Glutamatergic neuron (in vitro differentiated cells): ENCODE measurements around the gene MTFMT. TPM values are rescaled to one million over a fixed set of nuclear protein-coding genes. Genes with fewer than 3 reads are reported as not detected.
A peak's percentile ranks its signal among the peaks of the same experiment; 100 is the strongest.

Experiments
- DNase-seq: peaks from one replicate; pipeline ENCODE4 v3.0.0; 2022
- H3K27ac Mint-ChIP-seq: one replicate; pipeline ENCODE4 v1.8.0; 2020; ENCODE audit warnings: mild to moderate bottlenecking, mixed read lengths, inconsistent platforms; ENCODE audit not compliant: unreplicated experiment
- H3K27me3 Mint-ChIP-seq: one replicate; pipeline ENCODE4 v1.8.0; 2020; ENCODE audit warnings: mild to moderate bottlenecking, moderate library complexity, mixed read lengths, inconsistent platforms; ENCODE audit not compliant: unreplicated experiment
- H3K36me3 Mint-ChIP-seq: one replicate; pipeline ENCODE4 v1.8.0; 2020; ENCODE audit warnings: mild to moderate bottlenecking, mixed read lengths, inconsistent platforms; ENCODE audit not compliant: unreplicated experiment
- H3K4me1 Mint-ChIP-seq: one replicate; pipeline ENCODE4 v1.8.0; 2020; ENCODE audit warnings: mild to moderate bottlenecking, low read depth, mixed read lengths, inconsistent platforms; ENCODE audit not compliant: unreplicated experiment
- H3K4me3 Mint-ChIP-seq: one replicate; pipeline ENCODE4 v1.8.0; 2020; ENCODE audit warnings: mild to moderate bottlenecking, mixed read lengths, inconsistent platforms; ENCODE audit not compliant: unreplicated experiment
- H3K9me3 Mint-ChIP-seq: one replicate; pipeline ENCODE4 v1.8.0; 2020; ENCODE audit warnings: mild to moderate bottlenecking, moderate library complexity, mixed read lengths, inconsistent platforms; ENCODE audit not compliant: unreplicated experiment
- CTCF ChIP-seq: fragments of 200-600 bp; sonication (generic); IDR thresholded peaks from one replicate; pipeline ENCODE4 v1.5.0; 2021; ENCODE audit not compliant: partially characterized antibody, unreplicated experiment
- total RNA-seq: library from RNA; stranded (reverse); fragmentation: NEBNext Ultra II Directional; extraction: Animal tissue kit (Norgen Biotek cat#: 25700); gene quantifications from one replicate; pipeline ENCODE4 v1.2.1, GENCODE V29; 2021; ENCODE audit not compliant: unreplicated experiment

The MTFMT gene
- total RNA-seq, 1 donor from 2014 or later: 12.6 TPM

- Mint-ChIP-seq H3K36me3 (peaks cover 6% of the 10 kb centered on the region), H3K27ac (no peak overlapping the region)
These were observed 13.4 kb upstream of the MTFMT start for GRCh38 chr15:65042776-65043327.

GRCh38 chr15:65041787-65042186 lies 12.3 kb upstream of the MTFMT start:
- Mint-ChIP-seq H3K27me3 (peaks cover 21% of the 10 kb centered on the region), H3K4me1 (peaks cover 15% of the 10 kb centered on the region), H3K36me3 (peaks cover 6% of the 10 kb centered on the region), H3K9me3 (peaks cover 14% of the 10 kb centered on the region), H3K27ac (no peak overlapping the region), H3K4me3 (no peak overlapping the region)
- TF ChIP-seq CTCF: no peak
- no peak for DNase-seq

More at GRCh38 chr15:65042776-65043327, 13.4 kb upstream of the MTFMT start:
- no peak for TF ChIP-seq CTCF
- peaks cover 19% of the 10 kb centered on the region for H3K4me1 Mint-ChIP-seq
- peaks cover 16% of the 10 kb centered on the region for H3K9me3 Mint-ChIP-seq
- H3K4me3 Mint-ChIP-seq: no peak overlapping the region
- DNase-seq: no peak
- H3K27me3 Mint-ChIP-seq: peaks cover 21% of the 10 kb centered on the region

- peaks cover 13% of the 10 kb centered on the region for H3K4me1 Mint-ChIP-seq
- H3K27me3 Mint-ChIP-seq: peaks cover 13% of the 10 kb centered on the region
- peak overlapping the region; percentile 17 for H3K27ac Mint-ChIP-seq
- no peak for DNase-seq
- H3K36me3 Mint-ChIP-seq: peaks cover 5% of the 10 kb centered on the region
- no peak for TF ChIP-seq CTCF
- H3K4me3 Mint-ChIP-seq: no peak overlapping the region
- peaks cover 8% of the 10 kb centered on the region for H3K9me3 Mint-ChIP-seq
These were observed 11.0 kb upstream of the MTFMT start for GRCh38 chr15:65040461-65040860.

- Mint-ChIP-seq H3K27me3 (peaks cover 5% of the 10 kb centered on the region), H3K4me1 (peaks cover 7% of the 10 kb centered on the region), H3K36me3 (no peaks in the 10 kb centered on the region), H3K4me3 (no peak overlapping the region), H3K9me3 (no peaks in the 10 kb centered on the region), H3K27ac (no peak overlapping the region)
- DNase-seq: no peak
- TF ChIP-seq CTCF: no peak
These were observed 9.4 kb upstream of the MTFMT start for GRCh38 chr15:65038836-65039235.

GRCh38 chr15:65038428-65038827 lies 9.0 kb upstream of the MTFMT start:
- H3K4me1 Mint-ChIP-seq: peaks cover 6% of the 10 kb centered on the region
- no peaks in the 10 kb centered on the region for H3K9me3 Mint-ChIP-seq
- DNase-seq: no peak
- H3K27ac Mint-ChIP-seq: no peak overlapping the region
- H3K27me3 Mint-ChIP-seq: peaks cover 5% of the 10 kb centered on the region
- H3K36me3 Mint-ChIP-seq: no peaks in the 10 kb centered on the region
- no peak overlapping the region for H3K4me3 Mint-ChIP-seq
- TF ChIP-seq CTCF: no peak
